Lower leg skin (tissue), 4 donors: ENCODE data around the gene FILIP1L. TPM values are rescaled to one million over a fixed set of nuclear protein-coding genes. Genes with fewer than 3 reads are reported as not detected.

Experiments
- DNase-seq, 2 donors: peaks; one replicate each; pipeline ENCODE4 v3.0.0-alpha.2; 2019; ENCODE audit warnings: low spot score in 2 of 2
- H3K4me3 ChIP-seq: fragments of 200-600 bp; sonication (generic); 2 replicates; pipeline ENCODE4 v1.5.1; 2017; ENCODE audit warnings: mild to moderate bottlenecking, low read depth; ENCODE audit not compliant: poor library complexity, severe bottlenecking
- POLR2A ChIP-seq, 2 donors: fragments of 450-650 bp; IDR thresholded peaks; one replicate each; pipeline ENCODE4 v1.6.1; 2016 to 2017; ENCODE audit warnings: antibody characterized with exemption in 2 of 2, mild to moderate bottlenecking in 1 of 2, moderate library complexity in 1 of 2
- WGBS, 2 donors: methylation state at CpG; one replicate each; pipeline ENCODE4 v1.1.5; 2018; 5-methylcytosine and 5-hydroxymethylcytosine counted together
- intact Hi-C: fragments of 100-400 bp; cut with DNase I; formaldehyde crosslinking; loops from one replicate; pipeline ENCODE4 v1.15.0; 2023; ENCODE audit warnings: low total_unique reads
- total RNA-seq, 4 donors: library from RNA; depleted of rRNA; stranded (reverse); fragments of >200 nt; gene quantifications; one replicate each; pipeline ENCODE4 v1.1.0, GENCODE V29; 2016
- TF ChIP-seq, protein P1 (sequence below), 3 donors: fragments of 450-650 bp; IDR thresholded peaks; one replicate each; pipeline ENCODE4 v1.5.1; 2016; ENCODE audit warnings: antibody characterized with exemption in 3 of 3, mild to moderate bottlenecking in 3 of 3, moderate library complexity in 2 of 3

Gene FILIP1L
- total RNA-seq, 4 donors from 2014 or later = 17.5 to 33.9 (median 22.1) TPM

DNA sequence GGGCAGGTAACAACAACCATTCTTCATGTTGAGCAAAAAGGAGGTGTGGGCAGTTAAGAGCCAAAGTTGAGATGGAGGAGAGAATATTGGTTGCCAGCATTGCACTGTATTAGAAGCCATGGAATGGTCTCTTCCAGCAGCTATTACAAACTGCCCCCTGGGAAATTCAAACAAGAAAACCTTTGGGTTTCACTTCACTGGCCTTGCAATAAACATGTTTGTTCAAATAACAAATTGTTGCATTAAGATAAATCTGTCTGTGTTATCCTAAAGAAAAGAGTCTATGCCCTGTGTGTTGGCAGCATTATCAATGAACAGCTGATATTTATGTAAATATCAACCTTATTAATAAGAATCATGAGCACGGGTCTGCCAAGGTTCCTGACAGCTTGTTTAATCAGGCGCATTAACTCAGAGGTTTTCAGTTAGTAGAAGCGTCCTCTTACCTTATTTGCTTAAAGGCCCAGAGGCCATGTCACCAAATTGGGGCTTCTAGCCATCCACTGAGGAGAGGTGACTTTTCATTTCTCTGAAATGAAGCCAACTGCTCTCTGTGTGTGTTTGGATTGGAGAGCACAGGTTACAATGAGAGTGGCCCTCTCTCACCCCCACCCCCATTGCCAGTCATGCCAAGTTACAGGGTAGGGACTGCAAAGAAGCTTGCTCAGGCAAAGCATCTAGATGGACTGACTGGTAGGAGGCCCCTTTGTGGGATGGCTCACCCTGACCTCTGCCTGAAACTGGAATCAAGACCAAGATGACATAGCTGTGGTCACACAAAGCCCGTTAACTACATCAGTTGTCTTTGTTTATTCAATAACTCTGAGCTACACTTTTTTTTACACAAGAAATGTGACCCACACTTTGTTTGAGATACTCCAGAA is 10.5 kb downstream of the FILIP1L start:
- 66 to 70% methylated on average over 4 of the region's 4 CpGs for WGBS, 2 donors
- H3K4me3 ChIP-seq = no peak overlapping the region
- intact Hi-C loops = no loop called here
- no peak for DNase-seq
- TF ChIP-seq POLR2A (IDR thresholded peaks at IDR 0.05) = no peak
- TF ChIP-seq, protein P1, sequence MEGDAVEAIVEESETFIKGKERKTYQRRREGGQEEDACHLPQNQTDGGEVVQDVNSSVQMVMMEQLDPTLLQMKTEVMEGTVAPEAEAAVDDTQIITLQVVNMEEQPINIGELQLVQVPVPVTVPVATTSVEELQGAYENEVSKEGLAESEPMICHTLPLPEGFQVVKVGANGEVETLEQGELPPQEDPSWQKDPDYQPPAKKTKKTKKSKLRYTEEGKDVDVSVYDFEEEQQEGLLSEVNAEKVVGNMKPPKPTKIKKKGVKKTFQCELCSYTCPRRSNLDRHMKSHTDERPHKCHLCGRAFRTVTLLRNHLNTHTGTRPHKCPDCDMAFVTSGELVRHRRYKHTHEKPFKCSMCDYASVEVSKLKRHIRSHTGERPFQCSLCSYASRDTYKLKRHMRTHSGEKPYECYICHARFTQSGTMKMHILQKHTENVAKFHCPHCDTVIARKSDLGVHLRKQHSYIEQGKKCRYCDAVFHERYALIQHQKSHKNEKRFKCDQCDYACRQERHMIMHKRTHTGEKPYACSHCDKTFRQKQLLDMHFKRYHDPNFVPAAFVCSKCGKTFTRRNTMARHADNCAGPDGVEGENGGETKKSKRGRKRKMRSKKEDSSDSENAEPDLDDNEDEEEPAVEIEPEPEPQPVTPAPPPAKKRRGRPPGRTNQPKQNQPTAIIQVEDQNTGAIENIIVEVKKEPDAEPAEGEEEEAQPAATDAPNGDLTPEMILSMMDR (IDR thresholded peaks at IDR 0.05) = no peak

DNA sequence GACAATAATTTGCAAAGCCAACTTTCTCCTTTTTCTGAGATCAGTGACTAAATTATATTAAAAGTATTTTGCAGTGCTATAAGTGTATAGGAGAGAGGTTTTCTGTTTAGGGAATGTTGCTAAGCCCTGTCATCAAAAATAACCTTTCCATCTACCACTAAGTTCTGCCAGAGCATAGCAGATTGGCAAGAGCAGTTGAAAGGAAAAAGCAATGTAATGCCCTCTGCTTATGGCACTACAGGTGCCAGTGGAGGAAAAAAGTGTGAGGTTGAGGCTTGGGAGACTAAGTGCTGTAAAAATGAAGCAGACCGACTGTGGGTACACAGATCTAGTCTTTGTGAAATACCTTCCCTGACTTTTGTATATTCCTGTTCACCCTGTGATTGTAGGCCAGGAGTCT is 11.5 kb downstream of the FILIP1L start:
- TF ChIP-seq, protein P1 (IDR thresholded peaks at IDR 0.05) = no peak
- TF ChIP-seq POLR2A (IDR thresholded peaks at IDR 0.05) = no peak
- WGBS, 2 donors = 91 to 96% methylated on average over 1 of the region's 1 CpG
- no peak for DNase-seq
- intact Hi-C loops = no loop called here
- H3K4me3 ChIP-seq = no peak overlapping the region

DNA sequence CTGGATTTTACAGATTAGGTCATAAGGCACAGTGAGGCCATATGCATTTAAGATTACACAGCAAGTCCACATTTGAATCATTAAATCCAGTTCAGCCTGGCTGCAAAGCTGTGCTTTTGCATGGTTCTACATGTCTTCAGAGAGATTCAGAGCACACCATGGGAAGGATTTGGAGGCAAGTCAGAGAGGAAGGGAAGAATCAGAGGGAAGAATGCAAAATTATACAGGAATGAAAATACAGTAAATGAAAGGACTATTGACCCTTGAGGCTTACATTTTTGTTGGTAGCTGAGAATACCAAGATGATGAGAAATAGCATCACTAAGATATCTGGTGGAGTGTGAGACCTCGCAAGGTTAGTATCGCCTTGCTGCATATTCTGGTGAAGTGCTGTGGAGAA is 13.9 kb downstream of the FILIP1L start:
- TF ChIP-seq, protein P1 (IDR thresholded peaks at IDR 0.05) = no peak
- no peak for TF ChIP-seq POLR2A (IDR thresholded peaks at IDR 0.05)
- WGBS, 2 donors = 94 to 97% methylated on average over 2 of the region's 2 CpGs
- intact Hi-C loops = no loop called here
- no peak overlapping the region for H3K4me3 ChIP-seq
- no peak for DNase-seq

DNA sequence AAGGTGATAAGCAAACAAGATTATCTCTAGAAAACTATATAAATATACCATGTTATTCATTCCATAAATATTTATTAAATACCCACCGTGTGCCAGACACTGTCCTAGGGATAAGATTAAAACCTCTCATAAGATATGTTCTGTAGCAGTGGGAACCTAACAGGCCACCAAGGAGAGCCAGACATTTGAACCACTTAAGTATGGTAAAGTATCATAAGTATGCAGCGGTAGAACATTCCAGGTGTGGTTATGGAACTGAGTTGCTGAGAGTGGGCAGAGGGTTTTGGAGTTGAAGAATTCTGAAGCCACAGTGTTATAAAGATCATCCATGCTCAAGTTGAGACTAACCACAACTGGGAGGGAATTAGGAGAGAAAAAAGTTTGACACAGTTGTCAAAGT is 14.7 kb downstream of the FILIP1L start:
- no peak overlapping the region for H3K4me3 ChIP-seq
- DNase-seq = no peak
- intact Hi-C loops = no loop called here
- WGBS, 2 donors = 83 to 85% methylated on average over 2 of the region's 2 CpGs
- TF ChIP-seq POLR2A (IDR thresholded peaks at IDR 0.05) = no peak
- TF ChIP-seq, protein P1 (IDR thresholded peaks at IDR 0.05) = no peak

DNA sequence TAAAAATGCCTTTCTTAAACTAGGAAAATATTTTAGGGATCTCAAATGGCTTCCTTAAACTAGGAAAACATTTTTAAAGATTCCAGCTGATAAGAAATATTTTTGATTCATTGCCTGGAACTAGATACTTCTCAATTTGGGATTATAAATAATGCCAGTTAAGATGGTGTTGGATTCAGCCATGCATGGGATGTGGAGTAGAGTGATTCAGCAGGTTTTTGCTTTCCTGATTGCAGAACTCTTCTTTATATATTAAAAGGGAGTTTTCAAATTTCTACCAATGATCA is 15.6 kb downstream of the FILIP1L start:
- TF ChIP-seq POLR2A (IDR thresholded peaks at IDR 0.05) = no peak
- TF ChIP-seq, protein P1 (IDR thresholded peaks at IDR 0.05) = no peak
- no peak for DNase-seq
- H3K4me3 ChIP-seq = no peak overlapping the region
- intact Hi-C loops = no loop called here
